Naive thymus-derived CD8-positive, alpha-beta T cell (primary cell): ENCODE results near the gene ZNF354C. TPM values are rescaled to one million over a fixed set of nuclear protein-coding genes. Genes with fewer than 3 reads are reported as not detected.

ENCODE experiments used
- ATAC-seq, 2 donors: fragments of 150-1000 bp; cut with Tn5 transposase in 1 of 2; sonication (Bioruptor Pico), chemical (Tn5 transposase) in 1 of 2; 1 replicate in 1 of 2; 2 replicates in 1 of 2; pipeline ENCODE4 v1.10.0; 2021; ENCODE audit warnings: mild to moderate bottlenecking in 2 of 2, moderate library complexity in 2 of 2
- POLR2A ChIA-PET: fragments of 350-600 bp; sonication (Branson Sonifier 250); formaldehyde crosslinking; loops from one replicate; lab custom pipeline; 2021; ENCODE audit warnings: antibody characterized with exemption; lab: Charles Lee
- DNase-seq, 10 donors: peaks; one replicate each; pipeline versions ENCODE4 v3.0.0 to v3.0.0-alpha.2; 2020 to 2022
- H3K27ac Mint-ChIP-seq, 10 donors: one replicate each; pipeline ENCODE4 v1.8.0; 2020 to 2022; ENCODE audit warnings: mild to moderate bottlenecking in 10 of 10, mixed read lengths in 10 of 10, moderate library complexity in 4 of 10, inconsistent platforms in 1 of 10
- H3K27me3 Mint-ChIP-seq, 5 donors: one replicate each; pipeline ENCODE4 v1.8.0; 2021 to 2022; ENCODE audit warnings: mixed read lengths in 5 of 5
- H3K36me3 Mint-ChIP-seq, 3 donors: one replicate each; pipeline ENCODE4 v1.8.0; 2020 to 2022; ENCODE audit warnings: mixed read lengths in 3 of 3, mild to moderate bottlenecking in 2 of 3, inconsistent platforms in 1 of 3
- H3K4me1 Mint-ChIP-seq, 4 donors: one replicate each; pipeline ENCODE4 v1.8.0; 2021 to 2022; ENCODE audit warnings: mixed read lengths in 4 of 4
- H3K4me3 Mint-ChIP-seq, 10 donors: one replicate each; pipeline ENCODE4 v1.8.0; 2020 to 2022; ENCODE audit warnings: mild to moderate bottlenecking in 10 of 10, mixed read lengths in 10 of 10, moderate library complexity in 6 of 10, inconsistent platforms in 1 of 10
- H3K9me3 Mint-ChIP-seq, 9 donors: one replicate each; pipeline ENCODE4 v1.8.0; 2020 to 2022; ENCODE audit warnings: mixed read lengths in 9 of 9, mild to moderate bottlenecking in 3 of 9, inconsistent platforms in 1 of 9, moderate library complexity in 1 of 9
- polyA plus RNA-seq, 3 donors: library from polyadenylated mRNA; unstranded; fragments of 300-500 nt; fragmentation: Illumina TruSeq; gene quantifications; one replicate each; pipeline ENCODE4 v1.2.3, GENCODE V29; 2021
- total RNA-seq, 8 experiments: library from RNA in 2 of 8; stranded (reverse) in 2 of 8; gene quantifications; one replicate each; pipeline ENCODE4 v1.2.3 and lab custom pipeline; 2021 to 2026

The ZNF354C gene
- total and polyA plus RNA-seq, 5 experiments from 2014 or later, result 1.1 to 12.6 (median 1.8) TPM

DNA sequence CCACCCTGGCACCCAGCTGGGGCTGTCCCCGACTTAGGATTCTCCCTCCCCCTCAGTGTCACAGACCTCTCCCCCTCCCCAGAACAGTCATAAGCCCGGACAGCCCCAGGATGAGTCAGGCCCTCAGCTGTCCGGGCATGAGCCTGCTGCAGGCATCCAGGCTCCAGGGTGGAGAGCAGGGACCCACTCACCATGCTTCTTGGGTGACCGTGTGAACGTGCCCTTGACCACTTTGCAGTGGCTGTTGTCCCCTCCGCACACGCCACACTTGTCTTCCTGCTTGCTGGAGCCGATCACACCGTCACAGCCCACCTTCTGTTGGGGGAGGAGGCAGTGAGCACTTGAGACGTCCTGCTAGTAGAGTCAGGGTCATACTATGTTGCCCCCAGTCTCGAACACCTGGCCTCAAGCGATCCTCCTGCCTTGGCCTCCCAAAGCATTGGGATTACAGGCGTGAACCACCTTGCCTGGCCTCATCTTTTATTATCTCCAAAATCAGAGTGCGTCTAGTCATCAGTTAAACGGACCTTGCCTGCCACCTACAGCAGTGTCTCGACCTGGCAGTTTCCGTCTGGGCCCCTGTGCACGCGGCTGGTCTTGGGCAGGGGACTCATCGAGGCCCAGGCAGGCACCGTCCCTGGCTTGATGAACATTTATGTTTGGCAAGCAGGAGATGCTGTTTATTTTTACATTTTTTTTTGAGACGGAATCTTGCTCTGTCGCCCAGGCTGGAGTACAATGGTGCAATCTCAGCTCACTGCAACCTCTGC lies 72.6 kb downstream of the ZNF354C start:
- no peak for DNase-seq
- Mint-ChIP-seq H3K4me3 (no peak overlapping the region), H3K4me1 (no peaks in the 10 kb centered on the region), H3K27ac (peak overlapping the region in 1 of 10 donors; percentile 49), H3K9me3 (no peaks in the 10 kb centered on the region), H3K27me3 (no peaks in the 10 kb centered on the region), H3K36me3 (no peaks in the 10 kb centered on the region)
- no peak for ATAC-seq
- POLR2A ChIA-PET, result no interaction called here

Other genes with a start within 250 kb of the ZNF354C start
- 10 to 100 TPM; 34.3 to 38.9 TPM for gene ZNF354B, start 200.4 kb upstream of the ZNF354C start, total RNA-seq
- 1 to 10 TPM; 3.3 to 5.9 (median 3.5) TPM for gene ZNF354B, start 200.4 kb upstream of the ZNF354C start, polyA plus RNA-seq
- 1 to 10 TPM; 2.9 to 3.5 TPM for gene ZFP2, start 164.5 kb upstream of the ZNF354C start, total RNA-seq
- gene ZFP2, start 164.5 kb upstream of the ZNF354C start, polyA plus RNA-seq, result under 1 TPM; 0.21 to 0.69 (median 0.43) TPM
- gene ZNF454, start 119.2 kb upstream of the ZNF354C start, total RNA-seq, result under 1 TPM; 0.33 to 0.49 TPM
- not detected for gene ZNF454, start 119.2 kb upstream of the ZNF354C start, polyA plus RNA-seq
- not detected for gene GRM6, start 65.1 kb upstream of the ZNF354C start, total RNA-seq
- not detected for gene GRM6, start 65.1 kb upstream of the ZNF354C start, polyA plus RNA-seq
- gene ZNF879, start 36.6 kb upstream of the ZNF354C start, total RNA-seq, result 10 to 100 TPM; 20.3 to 23.5 TPM
- 1 to 10 TPM; 2.5 to 4.1 (median 3.3) TPM for gene ZNF879, start 36.6 kb upstream of the ZNF354C start, polyA plus RNA-seq